GM10266 (cell line): ENCODE measurements around the gene HS6ST2.

ENCODE experiments used
- DNase-seq: peaks from one replicate; pipeline ENCODE4 v3.0.0; 2012; ENCODE audit errors: extremely low spot score
- CTCF ChIP-seq: IDR thresholded peaks from 2 replicates; pipeline ENCODE4 v1.5.1; 2012; ENCODE audit warnings: mild to moderate bottlenecking, low read depth; ENCODE audit not compliant: control insufficient read depth, insufficient read depth; ENCODE audit errors: missing control alignments

The HS6ST2 gene

GRCh38 chrX:132815643-132816042 lies 142.8 kb downstream of the HS6ST2 start:
- TF ChIP-seq CTCF = no peak
- DNase-seq = no peak

GRCh38 chrX:132810964-132811712 lies 147.3 kb downstream of the HS6ST2 start:
- TF ChIP-seq CTCF = no peak
- DNase-seq = no peak

GRCh38 chrX:132810488-132810887 lies 147.9 kb downstream of the HS6ST2 start:
- no peak for TF ChIP-seq CTCF
- DNase-seq = no peak

- DNase-seq = no peak
- no peak for TF ChIP-seq CTCF
Measured at GRCh38 chrX:132809581-132809980, 148.8 kb downstream of the HS6ST2 start.

- no peak for DNase-seq
- no peak for TF ChIP-seq CTCF
Measured at GRCh38 chrX:132807411-132808030, 150.9 kb downstream of the HS6ST2 start.

GRCh38 chrX:132802033-132802432 lies 156.4 kb downstream of the HS6ST2 start:
- TF ChIP-seq CTCF = no peak
- no peak for DNase-seq

- DNase-seq = no peak
- no peak for TF ChIP-seq CTCF
Measured at GRCh38 chrX:132795181-132795580, 163.2 kb downstream of the HS6ST2 start.
